Measurements from ENCODE around the gene SUGP1.

The SUGP1 gene

GRCh38 chr19:19320361-19321140 lies at the start of gene SUGP1, which contains the start of gene MAU2:
Gene SUGP1 (minus strand): TSS chr19:19320509. CDS start chr19:19320496, 13 bp downstream.
Gene MAU2 (plus strand): TSS chr19:19320829. CDS start chr19:19320860, 31 bp downstream.
- in situ Hi-C loops (cut with MboI; ENCODE audit: low sequenced_read_pairs) = no loop called here

- in situ Hi-C loops (cut with MboI; ENCODE audit: low sequenced_read_pairs) = loop anchor here (5.0 to 25.0 kb wide), 2 partner anchors 124 to 269 kb away; partner anchors contain the start of genes GMIP and LPAR2
These were observed 47.8 kb upstream of the SUGP1 start for GRCh38 chr19:19368087-19368486.

GRCh38 chr19:19366434-19367396 lies 46.4 kb upstream of the SUGP1 start:
- in situ Hi-C loops (cut with MboI; ENCODE audit: low sequenced_read_pairs) = loop anchor here (5.0 to 25.0 kb wide), 2 partner anchors 126 to 271 kb away; partner anchors contain the start of genes GMIP and LPAR2

- in situ Hi-C loops (cut with MboI; ENCODE audit: low sequenced_read_pairs) = loop anchor here (25.0 kb wide), 1 partner anchor 275 kb away; the partner anchor contains the start of genes GMIP and LPAR2
These were observed 41.8 kb upstream of the SUGP1 start for GRCh38 chr19:19362075-19362474.

GRCh38 chr19:19361075-19361594 lies 40.8 kb upstream of the SUGP1 start:
- in situ Hi-C loops (cut with MboI; ENCODE audit: low sequenced_read_pairs) = loop anchor here (25.0 kb wide), 1 partner anchor 276 kb away; the partner anchor contains the start of genes GMIP and LPAR2

- in situ Hi-C loops (cut with MboI; ENCODE audit: low sequenced_read_pairs) = loop anchor here (10.0 to 25.0 kb wide), 2 partner anchors 280 to 302 kb away; partner anchors contain the start of genes GMIP and LPAR2
These were observed 36.7 kb upstream of the SUGP1 start for GRCh38 chr19:19356901-19357566.

GRCh38 chr19:19356500-19356899 lies 36.2 kb upstream of the SUGP1 start:
- in situ Hi-C loops (cut with MboI; ENCODE audit: low sequenced_read_pairs) = loop anchor here (10.0 to 25.0 kb wide), 2 partner anchors 281 to 302 kb away; partner anchors contain the start of genes GMIP and LPAR2

- in situ Hi-C loops (cut with MboI; ENCODE audit: low sequenced_read_pairs) = loop anchor here (10.0 to 25.0 kb wide), 2 partner anchors 282 to 301 kb away; partner anchors contain the start of genes GMIP and LPAR2
These were observed 35.4 kb upstream of the SUGP1 start for GRCh38 chr19:19355606-19356139.

GRCh38 chr19:19354932-19355331 lies 34.6 kb upstream of the SUGP1 start:
- in situ Hi-C loops (cut with MboI; ENCODE audit: low sequenced_read_pairs) = loop anchor here (10.0 to 25.0 kb wide), 2 partner anchors 282 to 300 kb away; partner anchors contain the start of genes GMIP and LPAR2

GRCh38 chr19:19354007-19354406 lies 33.7 kb upstream of the SUGP1 start:
- in situ Hi-C loops (cut with MboI; ENCODE audit: low sequenced_read_pairs) = loop anchor here (10.0 to 25.0 kb wide), 2 partner anchors 283 to 299 kb away; partner anchors contain the start of genes GMIP and LPAR2

GRCh38 chr19:19352823-19353222 lies 32.5 kb upstream of the SUGP1 start:
- in situ Hi-C loops (cut with MboI; ENCODE audit: low sequenced_read_pairs) = loop anchor here (10.0 to 25.0 kb wide), 2 partner anchors 284 to 298 kb away; partner anchors contain the start of genes GMIP and LPAR2

- in situ Hi-C loops (cut with MboI; ENCODE audit: low sequenced_read_pairs) = loop anchor here (10.0 to 25.0 kb wide), 2 partner anchors 287 to 296 kb away; partner anchors contain the start of genes GMIP and LPAR2
These were observed 30.4 kb upstream of the SUGP1 start for GRCh38 chr19:19350756-19351155.

- in situ Hi-C loops (cut with MboI; ENCODE audit: low sequenced_read_pairs) = no loop called here
These were observed 29.1 kb upstream of the SUGP1 start for GRCh38 chr19:19349365-19349764.

- in situ Hi-C loops (cut with MboI; ENCODE audit: low sequenced_read_pairs) = no loop called here
These were observed 28.0 kb upstream of the SUGP1 start for GRCh38 chr19:19348266-19348665.

GRCh38 chr19:19347401-19348110 lies 27.2 kb upstream of the SUGP1 start:
- in situ Hi-C loops (cut with MboI; ENCODE audit: low sequenced_read_pairs) = no loop called here

GRCh38 chr19:19345970-19346369 lies 25.7 kb upstream of the SUGP1 start:
- in situ Hi-C loops (cut with MboI; ENCODE audit: low sequenced_read_pairs) = no loop called here

- in situ Hi-C loops (cut with MboI; ENCODE audit: low sequenced_read_pairs) = no loop called here
These were observed 24.9 kb upstream of the SUGP1 start for GRCh38 chr19:19345232-19345631.

GRCh38 chr19:19343762-19344161 lies 23.5 kb upstream of the SUGP1 start:
- in situ Hi-C loops (cut with MboI; ENCODE audit: low sequenced_read_pairs) = no loop called here

GRCh38 chr19:19343016-19343362 lies 22.7 kb upstream of the SUGP1 start:
- in situ Hi-C loops (cut with MboI; ENCODE audit: low sequenced_read_pairs) = no loop called here

All from HL-60/S4 (cell line).